H1 (cell line): ENCODE data around the gene MIB2. TPM values are rescaled to one million over a fixed set of nuclear protein-coding genes. Genes with fewer than 3 reads are reported as not detected.

Experiments used
- SIRT6 ChIP-seq: IDR thresholded peaks from one replicate; pipeline ENCODE4 v1.7.1; 2012; ENCODE audit warnings: low read length, inconsistent platforms
- polyA plus RNA-seq, 7 experiments: library from polyadenylated mRNA; depleted of rRNA in 3 of 7; stranded (reverse) in 5 of 7; unstranded in 2 of 7; fragments of >200 nt in 5 of 7; fragments of 200-250 nt in 2 of 7; gene quantifications; 1 replicate in 5 of 7; 2 replicates in 1 of 7; 4 replicates in 1 of 7; pipeline versions ENCODE4 v1.2.1 to v1.2.3, GENCODE V29; 2011 to 2013; ENCODE audit warnings: missing spikeins in 2 of 7, mixed read lengths in 2 of 7
- total RNA-seq: library from RNA; stranded (reverse); fragmentation: NEBNext Ultra II Directional; extraction: Animal tissue kit (Norgen Biotek cat#: 25700); gene quantifications from 2 replicates; pipeline ENCODE4 v1.2.1, GENCODE V29; 2021

MIB2 gene
- total and polyA plus RNA-seq, 2 of the 8 experiments (the other 6 are each of a cell fraction or from before 2014, with no cell fraction given) = 32.5 to 60.0 TPM

GRCh38 chr1:1567891-1568291 is 47.4 kb upstream of the MIB2 start (continued):
- TF ChIP-seq SIRT6 = no peak
